Germinal center (tissue), 1 donor: ENCODE results near the gene ACADL.
"Not testable (repeated sequence)": the region's sequence is repeated elsewhere in the genome, so short reads cannot be mapped to it uniquely, and the experiment has no call there.

ENCODE experiments used
- DNase-seq: peaks from one replicate; pipeline ENCODE4 v3.0.0; 2012; ENCODE audit warnings: mixed read lengths, low spot score

ACADL gene

GRCh38 chr2:210199854-210200253 lies 25.4 kb downstream of the ACADL start:
- DNase-seq: no peak

GRCh38 chr2:210199186-210199765 lies 26.0 kb downstream of the ACADL start:
- peak; percentile 9 for DNase-seq

- no peak for DNase-seq
These were observed 26.9 kb downstream of the ACADL start for GRCh38 chr2:210198326-210198725.

- no peak for DNase-seq
These were observed 27.5 kb downstream of the ACADL start for GRCh38 chr2:210197720-210198119.

GRCh38 chr2:210195101-210195852 lies 30.0 kb downstream of the ACADL start:
- peak; percentile 10 for DNase-seq

GRCh38 chr2:210190345-210190744 lies 34.9 kb downstream of the ACADL start:
- DNase-seq: no peak

GRCh38 chr2:210189452-210190138 lies 35.7 kb downstream of the ACADL start:
- no peak for DNase-seq

- no peak for DNase-seq
These were observed 36.5 kb downstream of the ACADL start for GRCh38 chr2:210188755-210189154.

- no peak for DNase-seq
These were observed 37.1 kb downstream of the ACADL start for GRCh38 chr2:210188190-210188589.

- not testable (repeated sequence) for DNase-seq
These were observed 41.3 kb downstream of the ACADL start for GRCh38 chr2:210183936-210184335.

GRCh38 chr2:210181606-210182088 lies 43.6 kb downstream of the ACADL start:
- not testable (repeated sequence) for DNase-seq

GRCh38 chr2:210181033-210181605 lies 44.1 kb downstream of the ACADL start:
- DNase-seq: not testable (repeated sequence)

GRCh38 chr2:210180477-210180876 lies 44.8 kb downstream of the ACADL start:
- DNase-seq: no peak

- DNase-seq: no peak
These were observed 45.8 kb downstream of the ACADL start for GRCh38 chr2:210179351-210179990.

GRCh38 chr2:210177769-210178168 lies 47.5 kb downstream of the ACADL start:
- DNase-seq: no peak

- DNase-seq: not testable (repeated sequence)
These were observed 48.1 kb downstream of the ACADL start for GRCh38 chr2:210177115-210177514.

GRCh38 chr2:210174086-210174485 lies 51.2 kb downstream of the ACADL start:
- DNase-seq: no peak

- DNase-seq: no peak
These were observed 53.0 kb downstream of the ACADL start for GRCh38 chr2:210172219-210172575.

- peak; percentile 94 for DNase-seq
These were observed 53.7 kb downstream of the ACADL start, which contains the start of gene KANSL1L for GRCh38 chr2:210171309-210172218. Gene KANSL1L, minus strand, starts transcription at chr2:210171409. Its CDS starts 16,827 bp downstream, at chr2:210154582.

GRCh38 chr2:210170446-210171303 lies 54.6 kb downstream of the ACADL start:
- DNase-seq: peak; percentile 94
